Pancreas (tissue), 10 donors: Measurements from ENCODE around the gene TMEM114. TPM values are rescaled to one million over a fixed set of nuclear protein-coding genes. Genes with fewer than 3 reads are reported as not detected.
A peak's percentile ranks its signal among the peaks of the same experiment; 100 is the strongest.

Source experiments
- ATAC-seq, 4 donors: fragments of 200-7000 bp; cut with Tn5 transposase; one replicate each; pipeline versions ENCODE4 v1.8.0 to v1.9.1; 2020; ENCODE audit warnings: mild to moderate bottlenecking in 4 of 4, moderate library complexity in 4 of 4
- DNase-seq, 6 donors: peaks; one replicate each; pipeline ENCODE4 v3.0.0-alpha.2; 2020
- FAIRE-seq: peaks from 2 replicates; lab custom pipeline; 2012; peaks lifted over from hg19 to GRCh38; lab: Jason Lieb, UNC
- H3K27ac ChIP-seq, 4 donors: fragments of 200-600 bp; sonication (generic); 1 replicate in 3 of 4; 2 replicates in 1 of 4; pipeline versions ENCODE4 v1.5.0 to v1.8.0; 2020
- H3K27me3 ChIP-seq, 4 donors: fragments of 200-600 bp; one replicate each; pipeline ENCODE4 v1.8.0; 2021
- H3K36me3 ChIP-seq, 3 donors: fragments of 200-600 bp; sonication (generic) in 1 of 3; one replicate each; pipeline versions ENCODE4 v1.5.0 to v1.8.0; 2020 to 2021
- H3K4me1 ChIP-seq, 3 donors: fragments of 200-600 bp; one replicate each; pipeline ENCODE4 v1.8.0; 2021
- H3K4me3 ChIP-seq, 4 donors: fragments of 200-600 bp; sonication (generic) in 2 of 4; one replicate each; pipeline versions ENCODE4 v1.5.0 to v1.8.0; 2020 to 2021
- H3K9me3 ChIP-seq, 4 donors: fragments of 200-600 bp; one replicate each; pipeline ENCODE4 v1.8.0; 2021
- CTCF ChIP-seq, 4 donors: fragments of 200-600 bp; sonication (generic) in 3 of 4; IDR thresholded peaks; one replicate each; pipeline versions ENCODE4 v1.5.0 to v1.8.0; 2021; ENCODE audit warnings: antibody characterized with exemption in 4 of 4
- WGBS, 2 donors: extraction: QIAGEN DNeasy Blood & Tissue Kit; methylation state at CpG; one replicate each; pipeline ENCODE4 v1.1.7; 2013; 5-methylcytosine and 5-hydroxymethylcytosine counted together
- intact Hi-C, 3 donors: fragments of 100-400 bp; cut with DNase I; formaldehyde crosslinking; loops; one replicate each; pipeline versions ENCODE4 v1.11.1 to v1.14.2; 2022
- polyA plus RNA-seq, 2 donors: library from polyadenylated mRNA; stranded (reverse); fragments of 200-250 nt; gene quantifications; one replicate each; pipeline ENCODE4 v1.2.3, GENCODE V29; 2013
- total RNA-seq, 6 donors: library from RNA; stranded (reverse); fragmentation: NEBNext Ultra II Directional in 4 of 6; extraction: Animal tissue kit (Norgen Biotek cat#: 25700) in 4 of 6; gene quantifications; one replicate each; pipeline versions ENCODE4 v1.2.1 to v1.2.4, GENCODE V29; 2021 to 2023
- donor health status: healthy with polysubstance abuse.
- donor health status: DM: no; HTN: no; CAD: no; lungs with moderate emphysema.
- donor health status: DM: no; HTN: no; CAD: no.
- donor health status: control.
- donor health status: control.
- donor health status: Bipolar disorder and iron deficiency.
- donor health status: DM: yes; HTN: yes; CAD: no.
- donor health status: DM: no; HTN: no; CAD: no.
- donor health status: DM: no; HTN: no; CAD: no.
- donor health status: DM: yes; HTN: yes; CAD: no.

TMEM114 gene
- total and polyA plus RNA-seq, 8 donors = not detected

GRCh38 chr16:8590811-8591210 lies 500 bp upstream of the TMEM114 start:
- no peak overlapping the region for H3K4me3 ChIP-seq
- no peaks in the 10 kb centered on the region for H3K36me3 ChIP-seq
- peaks cover 0 to 6% (median 0%) of the 10 kb centered on the region in 3 donors for H3K4me1 ChIP-seq
- peaks cover 0 to 9% (median 5%) of the 10 kb centered on the region in 4 donors for H3K27me3 ChIP-seq
- no peaks in the 10 kb centered on the region for H3K9me3 ChIP-seq
- 89 to 93% methylated on average over 3 of the region's 3 CpGs for WGBS, 2 donors
- no peak for TF ChIP-seq CTCF (IDR thresholded peaks at IDR 0.05)
- intact Hi-C loops = no loop called here
- no peak for ATAC-seq
- no peak overlapping the region for H3K27ac ChIP-seq
- no peak for DNase-seq
- no peak for FAIRE-seq

GRCh38 chr16:8589057-8589899 lies 1.0 kb downstream of the TMEM114 start:
- Histone ChIP-seq H3K4me3 (peak overlapping the region in 3 of 4 donors; percentile 6 to 42 (median 24)), H3K36me3 (no peaks in the 10 kb centered on the region), H3K27me3 (peaks cover 0 to 9% (median 5%) of the 10 kb centered on the region in 4 donors), H3K27ac (no peak overlapping the region), H3K9me3 (no peaks in the 10 kb centered on the region), H3K4me1 (peaks cover 0 to 6% (median 0%) of the 10 kb centered on the region in 3 donors)
- 1 to 2% methylated on average over 64 of the region's 64 CpGs for WGBS, 2 donors
- FAIRE-seq (no peak), ATAC-seq (peak; percentile 53 to 81 (median 72)), DNase-seq (peak in 2 of 6 donors; percentile 73 to 77)
- intact Hi-C loops = no loop called here
- no peak for TF ChIP-seq CTCF (IDR thresholded peaks at IDR 0.05)

GRCh38 chr16:8588682-8589056 lies 1.6 kb downstream of the TMEM114 start:
- Histone ChIP-seq H3K9me3 (no peaks in the 10 kb centered on the region), H3K4me3 (no peak overlapping the region), H3K36me3 (no peaks in the 10 kb centered on the region), H3K27ac (no peak overlapping the region), H3K4me1 (peaks cover 0 to 6% (median 0%) of the 10 kb centered on the region in 3 donors), H3K27me3 (peaks cover 0 to 9% (median 5%) of the 10 kb centered on the region in 4 donors)
- ATAC-seq (no peak), DNase-seq (no peak), FAIRE-seq (no peak)
- no peak for TF ChIP-seq CTCF (IDR thresholded peaks at IDR 0.05)
- intact Hi-C loops = no loop called here
- WGBS, 2 donors = 17 to 22% methylated on average over 9 of the region's 9 CpGs

GRCh38 chr16:8587065-8587464 lies 3.2 kb downstream of the TMEM114 start:
- Histone ChIP-seq H3K9me3 (no peaks in the 10 kb centered on the region), H3K36me3 (no peaks in the 10 kb centered on the region), H3K4me1 (peaks cover 0 to 6% (median 0%) of the 10 kb centered on the region in 3 donors), H3K27ac (no peak overlapping the region), H3K4me3 (no peak overlapping the region), H3K27me3 (peaks cover 0 to 9% (median 5%) of the 10 kb centered on the region in 4 donors)
- FAIRE-seq (no peak), ATAC-seq (no peak), DNase-seq (no peak)
- no peak for TF ChIP-seq CTCF (IDR thresholded peaks at IDR 0.05)
- intact Hi-C loops = no loop called here

- Histone ChIP-seq H3K36me3 (no peaks in the 10 kb centered on the region), H3K27me3 (peaks cover 0 to 9% (median 5%) of the 10 kb centered on the region in 4 donors), H3K4me1 (peaks cover 0 to 6% (median 0%) of the 10 kb centered on the region in 3 donors), H3K9me3 (no peaks in the 10 kb centered on the region), H3K4me3 (no peak overlapping the region), H3K27ac (no peak overlapping the region)
- no peak for TF ChIP-seq CTCF (IDR thresholded peaks at IDR 0.05)
- intact Hi-C loops = no loop called here
- no peak for ATAC-seq
- no peak for DNase-seq
- no peak for FAIRE-seq
- WGBS, 2 donors = 74 to 77% methylated on average over 3 of the region's 3 CpGs
Measured at GRCh38 chr16:8585857-8586256, 4.5 kb downstream of the TMEM114 start.
